NCI-H2196 treated with DMSO at 0.1 percent for 48 hours (cell line): ENCODE measurements around the gene MAGI1.
"Not testable (repeated sequence)": the region's sequence is repeated elsewhere in the genome, so short reads cannot be mapped to it uniquely, and the experiment has no call there.

Experiments used
- DNase-seq: peaks from one replicate; lab custom pipeline; 2025; ENCODE audit not compliant: unreplicated experiment; lab: John Stamatoyannopoulos, UW

MAGI1 gene

GRCh38 chr3:65723985-65724384 lies 314.7 kb downstream of the MAGI1 start:
- no peak for DNase-seq

- no peak for DNase-seq
Observed at GRCh38 chr3:65723011-65723410, 315.7 kb downstream of the MAGI1 start.

- DNase-seq = no peak
Observed at GRCh38 chr3:65720989-65721737, 317.6 kb downstream of the MAGI1 start.

GRCh38 chr3:65719639-65720038 lies 319.1 kb downstream of the MAGI1 start:
- not testable (repeated sequence) for DNase-seq

- DNase-seq = no peak
Observed at GRCh38 chr3:65717676-65718346, 320.9 kb downstream of the MAGI1 start.

GRCh38 chr3:65716071-65716751 lies 322.5 kb downstream of the MAGI1 start:
- DNase-seq = no peak

GRCh38 chr3:65714134-65714533 lies 324.6 kb downstream of the MAGI1 start:
- DNase-seq = no peak

- DNase-seq = no peak
Observed at GRCh38 chr3:65713016-65713415, 325.7 kb downstream of the MAGI1 start.

- DNase-seq = no peak
Observed at GRCh38 chr3:65712140-65712539, 326.6 kb downstream of the MAGI1 start.

GRCh38 chr3:65706776-65707568 lies 331.7 kb downstream of the MAGI1 start:
- no peak for DNase-seq

GRCh38 chr3:65706301-65706700 lies 332.4 kb downstream of the MAGI1 start:
- DNase-seq = no peak

GRCh38 chr3:65703820-65704219 lies 334.9 kb downstream of the MAGI1 start:
- no peak for DNase-seq

- DNase-seq = no peak
Observed at GRCh38 chr3:65703026-65703425, 335.7 kb downstream of the MAGI1 start.

GRCh38 chr3:65702202-65702601 lies 336.5 kb downstream of the MAGI1 start:
- no peak for DNase-seq

- no peak for DNase-seq
Observed at GRCh38 chr3:65701516-65701915, 337.2 kb downstream of the MAGI1 start.

GRCh38 chr3:65689436-65689835 lies 349.3 kb downstream of the MAGI1 start:
- no peak for DNase-seq

- DNase-seq = no peak
Observed at GRCh38 chr3:65687741-65688140, 351.0 kb downstream of the MAGI1 start.

GRCh38 chr3:65685621-65686235 lies 353.0 kb downstream of the MAGI1 start:
- DNase-seq = no peak

- DNase-seq = no peak
Observed at GRCh38 chr3:65678516-65678915, 360.2 kb downstream of the MAGI1 start.

GRCh38 chr3:65677486-65678010 lies 361.2 kb downstream of the MAGI1 start:
- DNase-seq = no peak

GRCh38 chr3:65676580-65676979 lies 362.1 kb downstream of the MAGI1 start:
- DNase-seq = no peak
